ENCODE measurements around the gene TMCO4. TPM values are rescaled to one million over a fixed set of nuclear protein-coding genes. Genes with fewer than 3 reads are reported as not detected.
"Not testable (repeated sequence)": the region's sequence is repeated elsewhere in the genome, so short reads cannot be mapped to it uniquely, and the experiment has no call there.

Gene TMCO4
- polyA plus RNA-seq, 1 experiment = 22.0 TPM

DNA sequence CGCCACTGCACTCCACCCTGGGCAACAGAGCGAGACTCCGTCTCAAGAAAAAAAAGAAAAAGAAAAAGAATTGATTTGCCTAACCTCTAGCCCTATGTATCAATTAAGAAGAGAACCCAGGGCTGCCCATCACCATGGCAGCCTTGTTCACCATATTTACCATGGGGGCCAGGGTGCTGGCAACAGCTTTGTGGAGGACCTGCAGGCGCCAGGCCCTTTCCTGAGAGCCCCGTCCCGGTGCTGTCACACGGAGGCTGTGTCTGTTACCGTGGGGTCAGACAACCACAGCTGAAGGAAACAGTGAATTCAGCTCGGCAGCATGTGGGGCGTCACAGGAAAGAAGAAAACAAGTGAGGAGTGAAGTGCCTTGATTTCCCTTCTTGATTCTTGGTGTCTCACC, 162.1 kb downstream of the TMCO4 start:
- TF ChIP-seq, protein P1, sequence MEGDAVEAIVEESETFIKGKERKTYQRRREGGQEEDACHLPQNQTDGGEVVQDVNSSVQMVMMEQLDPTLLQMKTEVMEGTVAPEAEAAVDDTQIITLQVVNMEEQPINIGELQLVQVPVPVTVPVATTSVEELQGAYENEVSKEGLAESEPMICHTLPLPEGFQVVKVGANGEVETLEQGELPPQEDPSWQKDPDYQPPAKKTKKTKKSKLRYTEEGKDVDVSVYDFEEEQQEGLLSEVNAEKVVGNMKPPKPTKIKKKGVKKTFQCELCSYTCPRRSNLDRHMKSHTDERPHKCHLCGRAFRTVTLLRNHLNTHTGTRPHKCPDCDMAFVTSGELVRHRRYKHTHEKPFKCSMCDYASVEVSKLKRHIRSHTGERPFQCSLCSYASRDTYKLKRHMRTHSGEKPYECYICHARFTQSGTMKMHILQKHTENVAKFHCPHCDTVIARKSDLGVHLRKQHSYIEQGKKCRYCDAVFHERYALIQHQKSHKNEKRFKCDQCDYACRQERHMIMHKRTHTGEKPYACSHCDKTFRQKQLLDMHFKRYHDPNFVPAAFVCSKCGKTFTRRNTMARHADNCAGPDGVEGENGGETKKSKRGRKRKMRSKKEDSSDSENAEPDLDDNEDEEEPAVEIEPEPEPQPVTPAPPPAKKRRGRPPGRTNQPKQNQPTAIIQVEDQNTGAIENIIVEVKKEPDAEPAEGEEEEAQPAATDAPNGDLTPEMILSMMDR (IDR thresholded peaks at IDR 0.05; ENCODE audit: insufficient read depth, low read depth, low read length) = no peak
- no peaks in the 10 kb centered on the region for H3K27me3 ChIP-seq (ENCODE audit: control insufficient read depth, insufficient read depth, low read length)
- ChIA-PET POLR2A (interaction anchor here (0.6 kb wide), 1 partner anchor 12 kb away, joined by 3 read pairs; no protein-coding TSS in a partner anchor), CTCF (no interaction called here)
- H3K36me3 ChIP-seq (ENCODE audit: control insufficient read depth, insufficient read depth, low read length) = no peaks in the 10 kb centered on the region
- H3K4me3 ChIP-seq (ENCODE audit: low read depth, low read length) = no peak overlapping the region
- DNase-seq (ENCODE audit: low read depth) = no peak

DNA sequence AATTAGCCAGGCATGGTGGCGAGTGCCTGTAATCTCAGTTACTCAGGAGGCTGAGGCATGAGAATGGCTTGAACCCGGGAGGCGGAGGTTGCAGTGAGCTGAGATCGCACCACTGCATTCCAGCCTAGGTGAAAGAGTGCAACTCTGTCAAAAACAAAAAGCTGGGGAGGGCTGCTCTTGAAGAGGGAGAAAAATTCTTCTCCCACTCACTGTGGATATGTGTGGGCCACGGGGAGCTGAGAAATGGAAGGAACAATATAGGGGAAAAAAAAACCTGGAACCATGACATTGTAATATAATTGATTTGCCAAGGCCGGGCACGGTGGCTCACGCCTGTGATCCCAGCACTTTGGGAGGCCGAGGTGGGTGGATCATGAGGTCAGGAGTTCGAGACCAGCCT, 163.0 kb downstream of the TMCO4 start:
- POLR2A ChIA-PET; H3K27me3 ChIP-seq (ENCODE audit: control insufficient read depth, insufficient read depth, low read length); H3K4me3 ChIP-seq (ENCODE audit: low read depth, low read length); H3K36me3 ChIP-seq (ENCODE audit: control insufficient read depth, insufficient read depth, low read length); DNase-seq (ENCODE audit: low read depth): not testable (repeated sequence)
- CTCF ChIA-PET = interaction anchor here (0.6 kb wide), 1 partner anchor 18 kb away, joined by 3 read pairs; no protein-coding TSS in a partner anchor

DNA sequence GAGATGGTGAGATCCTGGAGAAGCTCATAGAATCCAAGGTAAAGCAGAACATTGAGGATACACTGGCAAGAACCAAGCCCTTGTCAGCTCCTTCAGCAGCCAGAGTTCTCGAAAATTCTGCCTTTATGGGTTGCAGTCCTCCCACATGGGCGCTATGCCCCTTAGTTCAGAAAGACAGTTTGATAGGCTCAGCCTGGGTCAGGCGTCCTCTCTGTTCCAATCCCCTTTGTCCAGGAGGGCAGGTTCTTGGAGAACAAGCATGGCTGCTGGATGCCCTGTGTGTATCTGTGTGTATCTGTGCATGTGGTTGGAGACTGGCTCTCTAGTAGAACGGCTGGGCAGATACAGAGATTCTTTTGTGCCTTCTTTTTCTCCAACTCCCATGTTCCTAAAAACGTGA, 163.7 kb downstream of the TMCO4 start:
- no peak for DNase-seq (ENCODE audit: low read depth)
- CTCF ChIA-PET = no interaction called here
- TF ChIP-seq, protein P1 (IDR thresholded peaks at IDR 0.05; ENCODE audit: insufficient read depth, low read depth, low read length) = no peak
- Histone ChIP-seq H3K27me3 (ENCODE audit: control insufficient read depth, insufficient read depth, low read length) (no peaks in the 10 kb centered on the region), H3K36me3 (ENCODE audit: control insufficient read depth, insufficient read depth, low read length) (no peaks in the 10 kb centered on the region), H3K4me3 (ENCODE audit: low read depth, low read length) (no peak overlapping the region)
- POLR2A ChIA-PET = no interaction called here

DNA sequence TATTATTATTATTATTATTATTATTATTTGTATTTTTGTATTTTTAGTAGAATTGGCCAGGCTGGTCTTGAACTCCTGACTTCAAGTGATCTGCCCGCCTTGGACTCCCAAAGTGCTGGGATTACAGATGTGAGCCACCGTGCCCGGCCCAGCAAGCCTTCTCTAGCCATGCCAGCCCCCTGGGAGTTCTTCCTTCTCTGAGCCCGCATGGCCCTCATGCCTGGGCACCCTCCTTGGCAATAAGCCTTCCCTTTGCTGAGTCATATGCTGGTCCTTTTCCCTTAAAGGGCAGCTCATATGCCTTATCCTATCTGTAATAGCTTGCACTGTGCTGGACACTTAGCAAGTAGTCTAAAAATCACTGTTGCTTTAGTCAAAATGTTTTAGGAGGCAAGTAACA, 164.1 kb downstream of the TMCO4 start:
- ChIA-PET CTCF (interaction anchor here (0.9 kb wide), 1 partner anchor 8 kb away, joined by 3 read pairs; no protein-coding TSS in a partner anchor), POLR2A (no interaction called here)
- TF ChIP-seq, protein P1 (IDR thresholded peaks at IDR 0.05; ENCODE audit: insufficient read depth, low read depth, low read length) = no peak
- no peak for DNase-seq (ENCODE audit: low read depth)
- H3K4me3 ChIP-seq (ENCODE audit: low read depth, low read length) = no peak overlapping the region
- no peaks in the 10 kb centered on the region for H3K27me3 ChIP-seq (ENCODE audit: control insufficient read depth, insufficient read depth, low read length)
- H3K36me3 ChIP-seq (ENCODE audit: control insufficient read depth, insufficient read depth, low read length) = no peaks in the 10 kb centered on the region

DNA sequence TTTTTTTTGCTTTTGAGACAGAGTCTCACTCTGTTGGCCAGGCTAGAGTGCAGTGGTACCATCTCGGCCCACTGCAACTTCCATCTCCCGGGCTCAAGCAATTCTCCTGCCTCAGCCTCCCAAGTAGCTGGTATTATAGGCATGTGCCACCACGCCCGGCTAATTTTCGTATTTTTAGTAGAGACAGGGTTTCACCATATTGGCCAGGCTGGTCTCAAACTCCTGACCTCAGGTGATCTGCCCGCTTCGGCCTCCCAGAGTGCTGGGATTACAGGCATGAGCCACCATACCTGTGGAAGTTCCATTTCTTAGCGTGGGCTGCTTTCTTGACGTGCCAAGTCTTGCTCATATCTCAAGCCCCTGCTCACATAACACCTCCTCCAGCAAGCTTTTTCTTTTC, 164.7 kb downstream of the TMCO4 start:
- POLR2A ChIA-PET; H3K36me3 ChIP-seq (ENCODE audit: control insufficient read depth, insufficient read depth, low read length); DNase-seq (ENCODE audit: low read depth); H3K27me3 ChIP-seq (ENCODE audit: control insufficient read depth, insufficient read depth, low read length); H3K4me3 ChIP-seq (ENCODE audit: low read depth, low read length): not testable (repeated sequence)
- CTCF ChIA-PET = interaction anchor here (0.9 kb wide), 1 partner anchor 8 kb away, joined by 3 read pairs; no protein-coding TSS in a partner anchor

DNA sequence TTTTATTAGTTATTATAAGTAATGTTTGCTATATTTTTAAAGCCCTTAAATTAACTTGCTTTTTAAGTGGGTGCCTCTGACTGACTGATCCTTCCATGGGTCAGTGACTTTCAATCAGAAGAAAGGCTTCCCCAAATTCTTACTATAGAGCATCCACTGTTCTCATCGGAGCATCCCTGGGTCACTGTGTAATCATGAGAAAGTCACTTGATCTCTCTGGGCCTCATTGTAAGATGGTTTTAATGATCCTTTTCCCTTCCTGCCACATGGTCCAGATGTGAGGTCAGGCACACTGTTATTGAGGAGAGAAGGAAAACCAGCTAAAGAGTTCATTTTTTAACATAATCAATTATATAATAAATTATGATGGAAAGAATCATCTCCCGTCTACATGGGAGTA, 166.6 kb downstream of the TMCO4 start:
- ChIA-PET CTCF (no interaction called here), POLR2A (no interaction called here)
- H3K36me3 ChIP-seq (ENCODE audit: control insufficient read depth, insufficient read depth, low read length) = no peaks in the 10 kb centered on the region; the same call in none of the 2 replicates
- DNase-seq (ENCODE audit: low read depth) = no peak
- TF ChIP-seq, protein P1 (IDR thresholded peaks at IDR 0.05; ENCODE audit: insufficient read depth, low read depth, low read length) = no peak
- no peak overlapping the region for H3K4me3 ChIP-seq (ENCODE audit: low read depth, low read length)
- no peaks in the 10 kb centered on the region for H3K27me3 ChIP-seq (ENCODE audit: control insufficient read depth, insufficient read depth, low read length)

Other genes starting within 250 kb of the TMCO4 start
- gene NBL1, start 155.6 kb downstream of the TMCO4 start, polyA plus RNA-seq (2011; rRNA removed) = 109 and 171 TPM in 2 replicates
- gene HTR6, start 135.0 kb downstream of the TMCO4 start, polyA plus RNA-seq (2011; rRNA removed) = not detected in 2 replicates
- gene RNF186, start 15.4 kb upstream of the TMCO4 start, polyA plus RNA-seq (2011; rRNA removed) = not detected in 2 replicates
- 2.5 and 4.1 TPM in 2 replicates for gene OTUD3, start 82.5 kb upstream of the TMCO4 start, polyA plus RNA-seq (2011; rRNA removed)
- not detected in 2 replicates for gene PLA2G2E, start 123.7 kb upstream of the TMCO4 start, polyA plus RNA-seq (2011; rRNA removed)
- not detected in 2 replicates for gene PLA2G2A, start 179.7 kb upstream of the TMCO4 start, polyA plus RNA-seq (2011; rRNA removed)